ENCODE results near the gene PPP2R3A.

The PPP2R3A gene

GRCh38 chr3:136048068-136048467 lies 82.5 kb downstream of the PPP2R3A start:
- no peak for DNase-seq (ENCODE audit: low spot score)
- TF ChIP-seq CTCF (IDR thresholded peaks at IDR 0.05) = no peak
- H3K4me3 ChIP-seq = no peak overlapping the region

GRCh38 chr3:136050250-136050649 lies 84.7 kb downstream of the PPP2R3A start:
- Histone ChIP-seq H3K27ac (no peak overlapping the region), H3K4me3 (no peak overlapping the region)
- DNase-seq (ENCODE audit: low spot score) = no peak
- no peak for TF ChIP-seq CTCF (IDR thresholded peaks at IDR 0.05)

More at GRCh38 chr3:136048068-136048467, 82.5 kb downstream of the PPP2R3A start:
- H3K27ac ChIP-seq = no peak overlapping the region

- Histone ChIP-seq H3K27ac (no peak overlapping the region), H3K4me3 (no peak overlapping the region)
Measured at GRCh38 chr3:136055491-136055890, 90.0 kb downstream of the PPP2R3A start.

GRCh38 chr3:136067211-136067610 lies 101.7 kb downstream of the PPP2R3A start:
- no peak for TF ChIP-seq CTCF (IDR thresholded peaks at IDR 0.05)
- H3K4me3 ChIP-seq = no peak overlapping the region
- DNase-seq (ENCODE audit: low spot score) = no peak
- H3K27ac ChIP-seq = no peak overlapping the region

More at GRCh38 chr3:136055491-136055890, 90.0 kb downstream of the PPP2R3A start:
- no peak for TF ChIP-seq CTCF (IDR thresholded peaks at IDR 0.05)
- no peak for DNase-seq (ENCODE audit: low spot score)

- no peak overlapping the region for H3K4me3 ChIP-seq
- no peak for DNase-seq (ENCODE audit: low spot score)
- no peak overlapping the region for H3K27ac ChIP-seq
- no peak for TF ChIP-seq CTCF (IDR thresholded peaks at IDR 0.05)
Measured at GRCh38 chr3:136068708-136069107, 103.2 kb downstream of the PPP2R3A start.

GRCh38 chr3:136069933-136070332 lies 104.4 kb downstream of the PPP2R3A start:
- no peak for DNase-seq (ENCODE audit: low spot score)
- no peak overlapping the region for H3K27ac ChIP-seq
- no peak overlapping the region for H3K4me3 ChIP-seq
- no peak for TF ChIP-seq CTCF (IDR thresholded peaks at IDR 0.05)

GRCh38 chr3:136070334-136070733 lies 104.8 kb downstream of the PPP2R3A start:
- H3K27ac ChIP-seq = peak overlapping the region in 1 of 2 donors; percentile 47
- H3K4me3 ChIP-seq = no peak overlapping the region
- TF ChIP-seq CTCF (IDR thresholded peaks at IDR 0.05) = no peak

More at GRCh38 chr3:136070334-136070733, 104.8 kb downstream of the PPP2R3A start:
- DNase-seq (ENCODE audit: low spot score) = no peak
